ENCODE results near the gene CREBBP. TPM values are rescaled to one million over a fixed set of nuclear protein-coding genes. Genes with fewer than 3 reads are reported as not detected.

Gene CREBBP
- total and polyA plus RNA-seq, 2 donors (not counting 3 experiments of a cell fraction or from before 2014, with no cell fraction given), result 13.8 to 72.7 TPM

GRCh38 chr16:3836641-3837040 lies 43.9 kb downstream of the CREBBP start:
- no peak overlapping the region for H3K27ac ChIP-seq (ENCODE audit: insufficient read depth, low read depth, low read length)
- H3K36me3 ChIP-seq (ENCODE audit: control insufficient read depth in 2 of 2, extremely low read depth in 1 of 2, insufficient read depth in 2 of 2, low read length in 2 of 2), result no peaks in the 10 kb centered on the region
- no peak for TF ChIP-seq CTCF (IDR thresholded peaks at IDR 0.05; ENCODE audit: extremely low read depth in 1 of 2, insufficient read depth in 1 of 2, low read depth in 1 of 2, low read length in 2 of 2)
- no peak for TF ChIP-seq JUN (IDR thresholded peaks at IDR 0.05; ENCODE audit: borderline replicate concordance, insufficient read depth, insufficient read length, low read depth)
- no peak for TF ChIP-seq GATA2 (IDR thresholded peaks at IDR 0.05; ENCODE audit: insufficient read depth, insufficient read length, low read depth, low read length)
- H4K20me1 ChIP-seq (replicated peaks; ENCODE audit: control insufficient read depth, extremely low read depth, insufficient read depth, low read length), result peaks cover 19% of the 10 kb centered on the region
- H3K4me1 ChIP-seq (ENCODE audit: control insufficient read depth, extremely low read depth, insufficient read depth, low read length), result no peaks in the 10 kb centered on the region
- dilution Hi-C loops (cut with MboI; ENCODE audit: extremely low pct_ligation_motif_present, low sequenced_read_pairs) (no loop called here), intact Hi-C loops (cut with micrococcal nuclease) (loop anchor here (2.0 kb wide), 1 partner anchor 16 kb away; no protein-coding TSS in a partner anchor)
- BruUV-seq (replicated peaks), result no TSS peak
- no peak overlapping the region for H2AFZ ChIP-seq (ENCODE audit: low read depth, low read length)
- H3K9ac ChIP-seq (replicated peaks; ENCODE audit: extremely low read depth, insufficient read depth, low read length), result no peak overlapping the region
- peaks cover 91% of the 10 kb centered on the region for H3K79me2 ChIP-seq (ENCODE audit: control insufficient read depth, insufficient read depth, low read length)
- no peaks in the 10 kb centered on the region for H3K9me3 ChIP-seq (replicated peaks; ENCODE audit: control insufficient read depth, insufficient read depth, low read length)
- no peak for FAIRE-seq
- POLR2A ChIA-PET, result no interaction called here
- H3K4me3 ChIP-seq (replicated peaks in 1 of 3; ENCODE audit: insufficient read depth in 1 of 3, low read depth in 1 of 3, low read length in 3 of 3), result no peak overlapping the region
- H3K4me2 ChIP-seq (ENCODE audit: insufficient read depth, low read length), result no peak overlapping the region
- no peaks in the 10 kb centered on the region for H3K9me1 ChIP-seq (replicated peaks; ENCODE audit: control insufficient read depth, extremely low read depth, insufficient read depth, low read length)
- no peaks in the 10 kb centered on the region for H3K27me3 ChIP-seq (ENCODE audit: control insufficient read depth in 2 of 2, insufficient read depth in 2 of 2, low read length in 2 of 2)
- DNase-seq (ENCODE audit: low read depth, low spot score), result no peak
- CTCF ChIA-PET, result interaction anchor here (0.6 kb wide), 1 partner anchor 205 kb away, joined by 4 read pairs; no protein-coding TSS in a partner anchor

GRCh38 chr16:3835089-3835602 lies 45.4 kb downstream of the CREBBP start:
- no peak for TF ChIP-seq POLR2AphosphoS5 (IDR thresholded peaks at IDR 0.05; ENCODE audit: insufficient read depth, low read depth, low read length)
- no peak for TF ChIP-seq EZH2 (IDR thresholded peaks at IDR 0.05; ENCODE audit: borderline replicate concordance, low read depth, low read length, severe bottlenecking)
- TF ChIP-seq CTCF (IDR thresholded peaks at IDR 0.05; ENCODE audit: extremely low read depth in 1 of 2, insufficient read depth in 1 of 2, low read depth in 1 of 2, low read length in 2 of 2), result no peak
- TF ChIP-seq FOS (IDR thresholded peaks at IDR 0.05; ENCODE audit: borderline replicate concordance, insufficient read depth, low read length), result no peak
- no peak for TF ChIP-seq JUN (IDR thresholded peaks at IDR 0.05; ENCODE audit: borderline replicate concordance, insufficient read depth, insufficient read length, low read depth)
- no peak for TF ChIP-seq POLR2A (IDR thresholded peaks at IDR 0.05; ENCODE audit: low read depth, low read length)
- TF ChIP-seq GATA2 (IDR thresholded peaks at IDR 0.05; ENCODE audit: insufficient read depth, insufficient read length, low read depth, low read length), result no peak
- no peak for TF ChIP-seq MYC (IDR thresholded peaks at IDR 0.05; ENCODE audit: low read depth, low read length)
- TF ChIP-seq MAX (IDR thresholded peaks at IDR 0.05; ENCODE audit: insufficient read depth, insufficient read length), result no peak
- Histone ChIP-seq H3K4me1 (ENCODE audit: control insufficient read depth, extremely low read depth, insufficient read depth, low read length) (no peaks in the 10 kb centered on the region), H2AFZ (ENCODE audit: low read depth, low read length) (no peak overlapping the region), H3K36me3 (ENCODE audit: control insufficient read depth in 2 of 2, extremely low read depth in 1 of 2, insufficient read depth in 2 of 2, low read length in 2 of 2) (no peaks in the 10 kb centered on the region), H3K4me2 (ENCODE audit: insufficient read depth, low read length) (no peak overlapping the region), H3K27ac (ENCODE audit: insufficient read depth, low read depth, low read length) (no peak overlapping the region), H3K9ac (replicated peaks; ENCODE audit: extremely low read depth, insufficient read depth, low read length) (no peak overlapping the region), H3K4me3 (replicated peaks in 1 of 3; ENCODE audit: insufficient read depth in 1 of 3, low read depth in 1 of 3, low read length in 3 of 3) (no peak overlapping the region), H3K9me1 (replicated peaks; ENCODE audit: control insufficient read depth, extremely low read depth, insufficient read depth, low read length) (no peaks in the 10 kb centered on the region), H3K27me3 (ENCODE audit: control insufficient read depth in 2 of 2, insufficient read depth in 2 of 2, low read length in 2 of 2) (no peaks in the 10 kb centered on the region), H3K9me3 (replicated peaks; ENCODE audit: control insufficient read depth, insufficient read depth, low read length) (no peaks in the 10 kb centered on the region), H3K79me2 (ENCODE audit: control insufficient read depth, insufficient read depth, low read length) (peaks cover 88% of the 10 kb centered on the region), H4K20me1 (replicated peaks; ENCODE audit: control insufficient read depth, extremely low read depth, insufficient read depth, low read length) (peaks cover 20% of the 10 kb centered on the region)
- no TSS peak for BruUV-seq (replicated peaks)
- dilution Hi-C loops (cut with MboI; ENCODE audit: extremely low pct_ligation_motif_present, low sequenced_read_pairs), result no loop called here
- intact Hi-C loops (cut with micrococcal nuclease), result no loop called here
- CTCF ChIA-PET, result interaction anchor here (0.6 to 1.1 kb wide), 4 partner anchors 13 to 44 kb away, joined by 3 to 5 read pairs (median 4); no protein-coding TSS in a partner anchor
- no peak for FAIRE-seq
- POLR2A ChIA-PET, result no interaction called here
- DNase-seq (ENCODE audit: low read depth, low spot score), result no peak

Data from endothelial cell of umbilical vein (primary cell).